Stimulated activated CD4-positive, alpha-beta T cell treated with anti-CD3 and anti-CD28 coated beads, TNF-alpha, amount 100 ng/mL, for 1 hour (primary cell): Measurements from ENCODE around the gene FAT1.

ENCODE experiments used
- DNase-seq, 3 donors: peaks; one replicate each; pipeline ENCODE4 v3.0.0-alpha.2; 2020; ENCODE audit warnings: low read depth in 3 of 3, low spot score in 1 of 3

The FAT1 gene

DNA sequence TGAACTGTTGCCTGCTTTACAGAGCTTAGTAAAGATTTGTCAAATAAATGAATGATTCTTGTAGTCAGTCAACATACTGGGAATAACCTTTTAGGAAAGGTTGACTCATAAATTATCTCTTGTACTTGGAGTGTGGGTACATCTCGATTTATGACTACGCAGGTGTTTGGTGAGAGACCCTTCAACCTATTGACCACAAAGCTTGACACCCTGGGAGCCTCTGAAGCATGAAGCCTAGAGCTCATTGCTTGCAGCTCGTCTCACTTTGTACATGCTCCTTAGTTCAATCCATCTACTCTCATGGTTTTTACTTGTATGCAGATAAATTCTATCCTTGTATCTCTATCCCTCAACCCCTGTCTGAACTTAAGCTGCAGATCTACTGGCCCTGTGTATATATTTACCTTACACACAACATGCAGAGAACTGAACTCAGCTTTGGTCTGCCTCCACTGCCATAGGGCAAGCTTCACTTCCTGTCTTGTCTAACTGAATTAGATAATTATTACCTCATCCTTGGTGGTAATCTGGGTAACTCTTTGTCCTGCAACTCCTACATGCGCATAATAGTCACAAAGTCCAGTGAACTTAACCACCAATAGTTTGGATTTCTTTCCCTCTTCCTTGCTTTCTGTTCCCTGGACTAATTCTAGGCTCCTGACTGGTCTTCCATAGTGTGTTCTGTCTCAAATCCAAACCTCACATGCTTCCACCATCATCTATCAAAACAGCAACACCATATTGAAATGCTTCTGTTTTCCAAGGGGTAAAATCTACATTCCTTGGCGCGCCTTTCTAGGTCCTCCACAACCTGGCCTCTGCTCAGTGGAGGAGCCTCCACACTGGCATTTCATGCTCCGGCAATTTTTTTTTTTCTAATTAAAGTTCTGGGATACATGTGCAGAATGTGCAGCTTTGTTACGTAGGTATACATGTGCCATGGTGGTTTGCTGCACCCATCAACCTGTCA is 32.2 kb upstream of the FAT1 start:
- DNase-seq: no peak

DNA sequence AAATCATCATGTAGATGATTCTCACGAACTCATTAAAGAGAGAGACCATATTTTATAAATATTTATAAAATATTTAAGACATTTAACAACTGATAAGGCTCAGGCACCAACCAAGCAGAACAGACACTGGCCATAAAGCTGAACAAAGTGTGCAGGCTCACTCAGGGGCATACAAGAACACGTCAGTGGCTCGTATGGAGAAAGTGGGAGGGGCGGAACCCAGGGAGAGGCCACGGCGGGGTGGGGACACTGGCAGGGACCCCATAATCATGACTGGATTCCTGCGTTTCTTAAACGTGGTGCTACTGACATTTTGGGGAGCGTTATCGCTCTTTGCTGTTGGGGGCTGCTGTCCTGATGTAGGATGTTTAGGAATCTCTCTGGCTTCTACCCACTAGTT is 31.3 kb upstream of the FAT1 start:
- DNase-seq: no peak

DNA sequence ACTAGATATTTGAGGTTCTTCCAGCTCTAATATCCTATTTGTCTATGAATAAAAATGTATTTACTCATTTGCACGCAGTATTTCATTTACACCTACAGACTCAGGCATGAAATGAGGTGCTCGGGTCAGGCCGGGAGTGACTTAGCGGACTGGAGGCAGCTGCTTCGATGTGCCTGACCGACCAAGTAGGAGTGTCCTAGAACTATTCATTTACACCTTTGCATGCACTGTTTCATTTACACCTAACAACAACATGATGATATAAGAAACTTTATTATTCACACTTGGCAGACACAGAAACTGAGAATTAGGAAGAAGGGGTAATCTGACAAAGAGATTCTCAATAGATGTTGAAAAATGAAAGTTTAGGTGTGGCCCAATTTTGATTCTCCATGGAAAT is 28.7 kb upstream of the FAT1 start:
- no peak for DNase-seq

DNA sequence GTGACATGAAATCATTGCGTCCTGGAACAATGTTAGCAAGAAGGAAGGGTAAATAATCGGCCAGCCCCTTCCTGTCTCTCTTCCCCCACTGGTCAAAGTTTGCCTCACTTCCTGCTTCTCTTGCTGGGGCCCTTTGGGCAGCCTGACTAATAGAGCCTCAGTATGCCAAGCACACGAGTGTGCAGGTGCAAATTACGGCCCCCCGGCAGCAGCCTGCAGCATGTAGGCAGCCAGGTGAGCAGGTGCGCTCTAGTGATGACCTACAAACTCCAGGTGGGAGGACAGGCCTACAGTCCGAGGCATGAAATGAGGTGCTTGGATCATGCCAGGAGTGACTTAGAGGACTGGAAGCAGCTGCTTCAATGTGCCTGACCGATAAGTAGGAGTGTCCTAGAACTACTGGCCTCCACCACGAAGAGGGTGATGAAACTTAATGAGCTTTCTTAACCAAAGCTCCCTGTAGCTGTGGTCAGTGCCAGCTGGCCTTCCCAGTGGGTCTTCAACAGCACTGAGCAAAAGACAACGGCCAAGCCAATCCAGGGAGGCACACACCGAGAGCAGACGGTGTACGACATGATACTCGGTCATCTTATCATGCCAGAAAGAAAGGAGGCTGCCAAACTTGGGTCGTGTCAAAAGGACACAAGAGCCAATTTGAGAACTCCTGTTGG is 26.1 kb upstream of the FAT1 start:
- DNase-seq: no peak

DNA sequence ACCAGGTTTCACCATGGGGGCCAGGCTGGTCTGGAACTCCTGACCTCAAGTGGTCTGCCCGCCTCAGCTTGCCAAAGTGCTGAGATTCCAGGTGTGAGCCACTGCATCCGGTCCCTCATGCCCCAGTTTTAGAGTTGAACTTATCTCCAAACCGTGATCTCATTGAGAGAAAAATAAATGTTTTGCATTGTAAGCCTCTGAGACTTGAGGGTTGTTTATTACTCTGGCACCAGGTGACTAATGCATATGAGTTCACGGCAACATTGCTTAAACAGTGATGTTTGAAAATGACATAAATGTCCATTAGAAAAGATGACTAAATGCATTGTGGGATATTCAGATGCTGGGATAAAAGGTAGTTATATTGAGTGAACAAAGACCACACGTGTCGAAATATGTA is 22.9 kb upstream of the FAT1 start:
- no peak for DNase-seq

DNA sequence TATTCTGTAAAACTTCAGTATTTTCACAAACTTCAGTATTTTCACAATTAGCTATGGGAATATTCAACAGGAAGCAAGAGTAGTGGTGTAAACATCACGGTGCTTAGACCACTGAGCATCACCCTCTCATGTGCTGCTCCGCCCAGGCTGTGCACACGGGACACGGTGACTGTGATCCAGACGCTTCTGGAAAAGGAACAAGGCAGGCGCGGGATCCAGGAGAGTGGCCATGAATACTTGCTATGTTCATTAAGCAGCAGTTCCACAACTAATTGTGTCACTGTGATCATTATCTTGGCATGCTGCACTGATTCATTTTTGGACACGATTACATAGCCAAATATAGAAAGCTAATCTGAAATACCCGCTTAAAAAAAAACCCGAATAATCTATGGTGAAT is 19.6 kb upstream of the FAT1 start:
- DNase-seq: no peak

DNA sequence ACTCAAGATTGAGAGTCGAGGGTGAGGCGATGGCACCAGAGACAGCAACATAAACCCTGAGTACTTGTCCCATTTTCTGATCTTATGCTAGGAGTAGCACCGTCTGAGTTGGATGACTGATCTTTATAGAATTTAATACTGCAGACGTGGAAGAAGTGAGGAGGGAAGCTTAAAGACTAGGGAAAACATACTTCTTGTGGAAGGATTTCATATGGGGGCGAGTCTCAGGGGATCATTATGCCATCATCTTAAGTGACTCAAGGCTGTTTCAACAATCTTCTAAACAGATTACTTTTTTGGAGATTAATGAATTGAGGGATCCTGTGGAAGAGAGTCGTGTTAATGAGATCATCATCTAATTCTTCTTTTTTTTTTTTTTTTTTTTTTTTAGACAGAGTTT is 17.2 kb upstream of the FAT1 start:
- no peak for DNase-seq

DNA sequence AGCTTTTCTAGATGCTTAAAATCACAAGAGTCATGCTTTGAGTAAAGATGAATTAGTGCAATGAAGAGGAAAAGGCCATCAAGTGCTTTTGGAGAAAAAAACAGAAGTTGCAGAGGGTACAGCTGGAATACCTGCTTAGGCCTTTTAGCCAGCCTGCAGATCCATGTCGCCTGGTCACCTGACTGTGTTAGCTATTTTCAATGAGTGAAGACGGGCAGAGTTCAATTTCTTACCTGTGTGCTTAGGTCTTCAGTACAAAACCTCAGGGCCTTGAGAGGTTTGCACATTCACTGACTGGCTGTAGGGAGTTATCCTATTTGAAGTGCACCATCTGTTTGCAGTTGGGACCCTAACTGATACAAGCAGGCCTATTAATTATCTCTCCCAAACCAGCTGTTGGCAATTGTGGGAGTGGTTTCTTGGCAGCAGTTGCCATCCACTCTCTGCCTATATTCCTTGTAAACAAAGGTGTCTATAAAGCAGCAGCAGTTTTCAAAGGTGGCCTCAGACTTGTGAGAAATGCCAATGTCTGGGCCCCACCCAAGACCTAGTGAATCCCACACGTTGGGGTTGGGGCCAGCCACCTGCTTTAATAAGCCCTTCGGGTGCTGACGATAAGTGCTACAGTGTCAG is 16.3 kb upstream of the FAT1 start:
- no peak for DNase-seq

DNA sequence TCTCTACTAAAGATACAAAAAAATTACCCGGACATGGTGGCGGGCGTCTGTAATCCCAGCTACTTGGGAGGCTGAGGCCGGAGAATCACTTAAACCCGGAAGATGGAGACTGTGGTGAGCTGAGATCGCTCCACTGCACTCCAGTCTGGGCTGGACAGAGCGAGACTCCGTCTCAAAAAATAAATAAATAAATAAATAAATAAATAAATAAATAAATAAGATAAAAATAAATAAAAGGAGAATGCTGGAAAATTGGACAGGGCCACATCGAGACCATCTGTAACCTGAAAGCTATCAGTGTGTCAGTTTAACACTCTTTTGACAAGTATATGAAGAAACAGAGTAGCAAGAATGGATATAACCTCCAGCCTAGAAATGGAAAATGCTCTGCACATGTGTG is 15.7 kb upstream of the FAT1 start:
- DNase-seq: no peak

DNA sequence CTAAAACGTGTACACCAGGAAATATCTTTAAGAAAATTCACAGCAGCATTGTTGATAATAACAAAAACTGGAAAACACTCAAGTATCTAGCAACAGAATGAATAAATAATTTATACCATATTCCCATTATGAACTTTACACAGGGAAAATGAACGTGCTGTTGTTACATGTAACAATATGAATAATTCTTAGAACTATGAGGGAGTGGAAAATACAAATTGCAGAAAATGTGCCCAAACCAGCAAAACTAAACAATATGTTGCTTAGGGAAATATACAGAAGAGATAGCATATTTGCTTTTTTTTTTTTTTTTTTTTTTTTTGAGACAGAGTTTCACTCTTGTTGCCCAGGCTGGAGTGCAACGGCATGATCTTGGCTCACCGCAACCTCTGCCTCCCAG is 14.8 kb upstream of the FAT1 start:
- no peak for DNase-seq

DNA sequence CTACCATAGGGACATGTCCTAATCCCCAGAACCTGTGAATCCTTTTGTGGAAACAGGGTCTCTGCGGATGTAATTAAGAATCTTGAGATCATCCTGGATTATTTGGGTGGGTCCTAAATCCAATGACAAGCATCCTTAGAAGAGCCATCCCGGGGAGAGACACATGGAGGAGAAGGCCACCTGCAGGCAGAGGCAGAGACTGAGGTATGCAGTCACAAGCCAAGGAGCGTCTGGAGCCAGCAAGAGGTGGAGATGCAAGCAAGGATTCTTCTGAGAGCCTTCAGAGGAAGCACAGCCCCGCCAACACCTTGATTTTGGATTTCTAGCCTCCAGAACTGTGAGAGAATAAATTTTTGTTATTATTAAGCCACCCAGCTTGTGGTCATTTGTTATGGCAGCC is 13.8 kb upstream of the FAT1 start:
- no peak for DNase-seq

DNA sequence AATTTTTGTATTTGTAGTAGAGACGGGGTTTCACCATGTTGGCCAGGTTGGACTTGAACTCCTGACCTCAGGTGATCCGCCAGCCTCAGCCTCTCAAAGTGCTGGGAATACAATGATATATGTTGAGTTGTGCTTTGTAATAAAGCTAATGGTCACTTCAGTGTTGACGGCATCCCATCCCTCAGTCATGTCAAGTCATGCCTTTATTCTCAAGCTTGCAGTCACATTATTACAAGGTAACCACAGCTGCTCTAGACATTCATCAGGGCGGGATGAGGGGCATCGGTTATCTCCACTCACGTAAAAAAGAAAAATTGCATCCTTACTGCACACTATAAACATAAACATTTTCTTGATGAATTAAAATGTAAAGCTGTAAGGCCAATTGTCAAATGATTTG is 12.8 kb upstream of the FAT1 start:
- DNase-seq: no peak

DNA sequence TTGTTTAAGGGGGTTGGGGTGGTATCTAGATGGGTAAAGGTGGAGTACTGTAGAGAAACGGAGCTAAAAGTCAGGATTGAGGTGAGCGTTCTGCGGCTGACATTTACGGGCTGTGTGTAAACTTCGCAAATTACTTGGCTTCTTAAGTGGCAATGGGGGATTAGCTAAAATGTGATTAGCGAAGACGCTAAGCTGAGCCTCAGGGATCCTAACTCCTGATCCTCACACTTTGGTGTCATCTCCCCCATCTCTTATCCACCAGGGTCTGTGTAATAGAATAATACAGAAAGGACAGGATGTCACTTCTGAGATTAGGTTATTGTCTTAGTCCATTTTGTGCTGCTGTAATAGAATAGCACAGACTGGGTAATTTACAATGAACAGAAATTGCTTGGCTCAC is 10.6 kb upstream of the FAT1 start:
- no peak for DNase-seq

DNA sequence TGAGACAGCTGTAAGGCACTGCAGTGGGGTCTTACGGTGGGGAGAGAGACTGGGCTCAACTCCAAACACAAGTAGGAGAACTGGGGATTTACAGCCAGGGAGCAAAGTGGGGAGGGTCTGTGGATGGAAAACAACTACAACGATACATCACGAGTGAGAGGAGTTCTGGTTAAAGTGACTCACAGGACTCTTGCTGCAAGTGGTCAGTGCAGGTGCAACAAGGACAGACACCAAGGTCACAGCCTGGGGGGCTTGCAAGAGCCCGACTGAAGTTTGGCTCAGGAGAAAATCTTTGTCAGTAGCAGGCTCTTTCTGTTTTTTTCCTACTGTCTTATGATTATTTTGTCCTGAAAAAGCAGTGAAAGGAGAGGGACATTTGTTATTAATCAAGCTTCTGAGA is 10.1 kb upstream of the FAT1 start:
- no peak for DNase-seq

DNA sequence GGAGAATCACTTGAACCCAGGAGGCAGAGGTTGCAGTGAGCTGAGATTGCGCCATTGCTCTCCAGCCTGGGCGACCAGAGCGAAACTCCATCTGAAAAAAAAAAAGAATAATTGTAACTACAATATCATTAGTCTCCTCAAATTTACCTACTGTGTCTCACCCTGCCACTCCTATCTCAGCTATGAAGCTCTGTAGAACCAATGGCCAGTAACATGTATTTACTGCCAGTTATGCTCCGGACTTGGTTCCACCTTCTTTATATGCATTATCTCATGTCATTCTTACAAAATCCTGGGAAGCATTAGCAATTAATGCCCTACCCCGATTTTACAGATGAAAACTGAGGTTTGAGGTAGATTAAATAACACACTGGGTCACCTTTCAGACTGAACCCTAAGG is 7.0 kb upstream of the FAT1 start:
- no peak for DNase-seq

DNA sequence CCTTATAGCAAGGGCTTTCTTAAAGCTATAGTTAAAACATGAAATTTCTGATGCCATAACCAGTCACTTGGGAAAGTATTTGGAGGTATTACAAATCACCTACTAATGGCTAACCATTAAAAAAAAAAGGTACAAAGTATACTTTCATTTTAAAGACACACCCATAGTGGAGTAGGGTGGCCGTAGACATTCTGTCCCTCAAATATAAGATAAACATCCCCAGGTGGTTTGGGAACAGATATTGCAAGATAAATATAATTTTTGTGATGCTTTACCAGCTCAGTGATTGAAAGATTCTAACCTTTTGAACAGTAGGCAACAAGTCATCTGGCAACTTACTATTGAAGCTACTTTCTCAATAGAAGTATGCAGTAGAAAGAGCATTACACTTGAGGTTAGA is 6.2 kb upstream of the FAT1 start:
- DNase-seq: no peak

DNA sequence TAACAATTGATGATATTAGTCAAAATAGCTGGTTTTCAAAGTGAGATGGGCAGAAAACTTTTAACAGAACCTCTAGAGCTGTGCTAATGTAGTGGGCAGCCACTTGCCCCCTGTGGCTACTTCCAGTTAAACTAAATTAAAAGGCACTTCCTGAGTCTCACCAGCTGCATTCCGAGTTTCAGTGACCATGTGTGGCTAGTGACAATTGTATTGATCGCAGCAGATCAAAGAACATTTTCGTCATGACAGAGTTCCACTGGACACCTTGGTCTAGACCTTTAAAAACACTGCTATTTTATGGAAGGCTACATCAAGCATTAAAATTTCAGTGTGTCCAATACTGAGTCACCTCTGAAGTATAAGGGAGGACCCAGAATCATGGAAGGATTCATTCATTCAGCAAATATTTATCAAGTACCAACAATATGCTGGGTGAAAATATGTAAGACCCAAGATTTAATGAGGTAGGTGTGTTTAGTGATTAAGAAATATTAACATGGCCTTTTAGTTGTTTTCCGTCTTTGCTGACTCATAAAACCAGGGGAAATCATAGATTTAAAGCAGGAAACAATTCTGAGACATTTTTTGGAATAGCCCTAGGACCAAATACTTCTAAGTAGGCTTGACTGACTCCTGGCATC is 5.1 kb upstream of the FAT1 start:
- no peak for DNase-seq

DNA sequence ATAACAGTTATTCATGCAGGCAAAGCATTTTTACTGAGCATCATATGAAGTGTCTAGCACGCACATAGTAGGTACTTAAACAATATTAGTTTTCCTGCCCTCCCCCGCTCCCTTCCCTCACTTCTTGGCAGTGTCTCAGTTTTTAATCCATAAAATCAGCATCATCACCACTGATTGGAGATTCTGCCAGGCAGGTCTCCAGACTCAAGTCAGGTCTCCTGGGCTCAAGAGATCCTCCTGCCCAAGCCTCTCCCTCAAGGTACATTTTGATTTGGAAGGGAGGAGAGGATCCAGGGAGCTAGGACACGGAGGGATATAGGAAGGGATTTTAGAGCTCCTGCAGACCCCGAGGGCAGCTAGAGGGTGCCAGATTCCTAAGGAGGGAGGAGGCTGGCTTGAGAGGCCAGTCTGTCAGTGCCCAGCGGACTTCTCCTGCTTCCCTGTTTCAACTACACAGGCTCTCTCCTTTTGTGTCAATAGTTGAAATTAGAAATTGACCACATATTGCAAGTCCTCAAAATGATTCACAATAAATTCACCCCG is 4.4 kb upstream of the FAT1 start:
- no peak for DNase-seq

DNA sequence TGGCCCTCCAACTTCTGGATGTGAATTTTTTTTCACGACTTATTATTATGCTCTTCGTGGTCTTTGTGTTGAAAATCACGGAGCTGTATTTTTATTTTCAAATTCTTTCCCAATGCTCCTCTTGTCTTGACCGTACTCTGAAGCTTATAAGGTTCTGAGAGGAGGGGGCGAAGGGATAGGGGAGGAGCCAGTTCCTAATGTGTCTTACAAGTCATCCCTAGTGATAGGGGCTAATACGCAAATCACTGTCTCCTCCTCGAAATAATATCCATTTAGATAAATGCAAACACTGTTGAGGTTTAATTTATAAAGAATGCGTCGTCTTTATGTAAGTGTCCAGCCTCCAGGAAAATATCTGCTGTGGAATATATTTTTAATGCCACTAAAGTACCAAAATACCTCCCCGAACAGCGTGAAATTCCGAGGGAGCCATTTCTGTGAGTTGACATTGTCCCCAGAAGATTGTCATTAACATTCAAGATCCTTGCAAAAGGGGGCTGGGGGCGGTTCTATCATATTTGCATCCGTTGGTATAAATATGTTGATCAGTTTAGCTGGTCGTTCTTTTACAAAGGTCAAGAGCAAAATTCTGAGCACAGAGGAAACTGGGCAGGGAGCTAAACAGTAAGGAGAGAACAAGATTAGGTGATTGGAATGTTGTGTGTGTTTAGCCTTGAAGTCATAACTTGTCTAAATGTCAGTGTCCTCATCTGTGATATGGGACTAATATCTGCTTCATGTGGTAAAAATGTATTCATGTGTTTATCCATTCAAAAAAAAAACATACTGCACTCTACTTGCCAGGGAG is 3.7 kb upstream of the FAT1 start:
- no peak for DNase-seq

DNA sequence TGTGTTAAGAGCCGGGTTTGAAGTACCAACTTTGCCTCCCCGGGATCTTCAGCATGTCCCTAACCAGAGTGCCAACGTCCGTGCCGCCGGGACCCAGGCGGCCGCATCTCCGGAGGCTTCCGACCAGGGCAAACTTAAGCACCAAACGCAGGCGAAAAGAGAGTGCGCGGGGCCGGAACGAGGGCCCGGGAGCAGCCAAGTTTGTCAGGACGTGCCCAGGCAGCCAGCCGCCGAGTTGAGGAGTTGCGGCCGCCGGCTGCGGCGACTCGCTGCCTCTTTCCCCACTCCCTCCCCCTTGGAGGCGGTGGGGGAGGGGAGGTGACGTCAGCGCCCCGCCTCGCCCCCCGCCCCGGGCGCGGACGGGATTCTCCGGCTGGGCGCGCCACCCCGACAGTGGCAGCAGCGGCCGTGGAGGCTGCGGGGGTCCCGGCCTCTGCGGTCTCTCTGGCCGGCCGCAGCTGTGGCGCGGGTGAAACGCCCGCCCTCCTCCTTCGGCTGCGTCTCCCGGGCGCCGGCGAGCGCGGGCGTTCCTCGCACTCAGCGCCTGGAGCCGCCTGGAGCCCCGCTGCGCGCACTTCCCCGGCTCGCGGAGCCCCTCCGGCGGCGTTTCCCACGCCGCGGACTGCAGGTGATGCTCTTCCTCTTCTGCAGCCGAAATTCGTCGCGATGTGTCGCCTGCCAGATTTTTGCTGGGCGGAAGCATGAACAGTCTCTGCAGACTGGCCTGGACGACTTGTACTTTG is 2.9 kb upstream of the FAT1 start:
- DNase-seq: no peak
